ENCODE measurements around the gene KCTD4. TPM values are rescaled to one million over a fixed set of nuclear protein-coding genes. Genes with fewer than 3 reads are reported as not detected.

The KCTD4 gene
- total RNA-seq, 2 experiments from 2014 or later: not detected

- DNase-seq (no peak), ATAC-seq (no peak)
- Mint-ChIP-seq H3K27ac (no peak overlapping the region), H3K27me3 (no peaks in the 10 kb centered on the region), H3K36me3 (ENCODE audit: low read depth) (peaks cover 28% of the 10 kb centered on the region), H3K4me1 (ENCODE audit: low read depth) (peaks cover 41% of the 10 kb centered on the region), H3K4me3 (no peak overlapping the region), H3K9me3 (no peaks in the 10 kb centered on the region)
- intact Hi-C loops (cut with micrococcal nuclease): no loop called here
- no peak for TF ChIP-seq CTCF (IDR thresholded peaks at IDR 0.05)
- ChIA-PET POLR2A (no interaction called here), CTCF (no interaction called here)
These were observed 20.5 kb downstream of the KCTD4 start for GRCh38 chr13:45180303-45180702.

- Mint-ChIP-seq H3K36me3 (ENCODE audit: low read depth) (peaks cover 30% of the 10 kb centered on the region), H3K4me1 (ENCODE audit: low read depth) (peaks cover 40% of the 10 kb centered on the region), H3K27ac (no peak overlapping the region), H3K27me3 (no peaks in the 10 kb centered on the region), H3K9me3 (no peaks in the 10 kb centered on the region), H3K4me3 (no peak overlapping the region)
- POLR2A ChIA-PET: no interaction called here
- no peak for ATAC-seq
- no peak for TF ChIP-seq CTCF (IDR thresholded peaks at IDR 0.05)
- CTCF ChIA-PET: interaction anchor here (1.1 kb wide), 1 partner anchor 9 kb away, joined by 3 read pairs; no protein-coding TSS in a partner anchor
- no peak for DNase-seq
- intact Hi-C loops (cut with micrococcal nuclease): no loop called here
These were observed 21.4 kb downstream of the KCTD4 start for GRCh38 chr13:45179428-45179827.

- ChIA-PET CTCF (interaction anchor here (1.1 kb wide), 1 partner anchor 9 kb away, joined by 3 read pairs; no protein-coding TSS in a partner anchor), POLR2A (no interaction called here)
- H3K36me3 Mint-ChIP-seq (ENCODE audit: low read depth): peaks cover 33% of the 10 kb centered on the region
- DNase-seq: peak; percentile 49
- TF ChIP-seq CTCF (IDR thresholded peaks at IDR 0.05): no peak
- no peak overlapping the region for H3K4me3 Mint-ChIP-seq
- ATAC-seq: peak; percentile 94
- H3K27ac Mint-ChIP-seq: peak overlapping the region; percentile 60
- peaks cover 36% of the 10 kb centered on the region for H3K4me1 Mint-ChIP-seq (ENCODE audit: low read depth)
- no peaks in the 10 kb centered on the region for H3K9me3 Mint-ChIP-seq
- H3K27me3 Mint-ChIP-seq: no peaks in the 10 kb centered on the region
- intact Hi-C loops (cut with micrococcal nuclease): no loop called here
These were observed 22.3 kb downstream of the KCTD4 start for GRCh38 chr13:45178349-45179162.

- H3K27me3 Mint-ChIP-seq: no peaks in the 10 kb centered on the region
- no peak overlapping the region for H3K4me3 Mint-ChIP-seq
- TF ChIP-seq CTCF (IDR thresholded peaks at IDR 0.05): no peak
- ChIA-PET CTCF (interaction anchor here (0.8 kb wide), 1 partner anchor 107 kb away, joined by 3 read pairs; no protein-coding TSS in a partner anchor), POLR2A (no interaction called here)
- no peak overlapping the region for H3K27ac Mint-ChIP-seq
- ATAC-seq (no peak), DNase-seq (no peak)
- H3K9me3 Mint-ChIP-seq: no peaks in the 10 kb centered on the region
- intact Hi-C loops (cut with micrococcal nuclease): no loop called here
- peaks cover 43% of the 10 kb centered on the region for H3K36me3 Mint-ChIP-seq (ENCODE audit: low read depth)
- peaks cover 45% of the 10 kb centered on the region for H3K4me1 Mint-ChIP-seq (ENCODE audit: low read depth)
These were observed 26.4 kb downstream of the KCTD4 start for GRCh38 chr13:45174478-45174877.

- CTCF ChIA-PET: no interaction called here
- Mint-ChIP-seq H3K27ac (no peak overlapping the region), H3K4me3 (no peak overlapping the region), H3K9me3 (no peaks in the 10 kb centered on the region), H3K4me1 (ENCODE audit: low read depth) (peaks cover 21% of the 10 kb centered on the region), H3K27me3 (no peaks in the 10 kb centered on the region), H3K36me3 (ENCODE audit: low read depth) (peaks cover 34% of the 10 kb centered on the region)
- DNase-seq (no peak), ATAC-seq (no peak)
- POLR2A ChIA-PET: no interaction called here
- TF ChIP-seq CTCF (IDR thresholded peaks at IDR 0.05): no peak
- intact Hi-C loops (cut with micrococcal nuclease): no loop called here
These were observed 32.3 kb downstream of the KCTD4 start for GRCh38 chr13:45168555-45168930.
